PC-9 (cell line): ENCODE results near the gene HAT1.

Source experiments
- CTCF ChIP-seq: fragments of 200-600 bp; sonication (generic); conservative IDR thresholded peaks from 2 replicates; pipeline ENCODE4 v1.6.1; 2017; ENCODE audit warnings: mixed run types, antibody characterized with exemption, mild to moderate bottlenecking, moderate library complexity
- EZH2 ChIP-seq: fragments of 200-600 bp; sonication (generic); IDR thresholded peaks from 2 replicates; pipeline ENCODE4 v1.8.0; 2017; ENCODE audit warnings: antibody characterized with exemption, low read depth

GRCh38 chr2:171966235-171966634, 44.0 kb downstream of the HAT1 start:
- TF ChIP-seq EZH2 (no peak), CTCF (no peak)
